ENCODE measurements around the gene ZNF57. TPM values are rescaled to one million over a fixed set of nuclear protein-coding genes. Genes with fewer than 3 reads are reported as not detected.

The ZNF57 gene
- total and polyA plus RNA-seq, 2 of the 13 experiments (the other 11 are each of a cell fraction or from before 2014, with no cell fraction given) = 6.6 to 17.5 TPM

DNA sequence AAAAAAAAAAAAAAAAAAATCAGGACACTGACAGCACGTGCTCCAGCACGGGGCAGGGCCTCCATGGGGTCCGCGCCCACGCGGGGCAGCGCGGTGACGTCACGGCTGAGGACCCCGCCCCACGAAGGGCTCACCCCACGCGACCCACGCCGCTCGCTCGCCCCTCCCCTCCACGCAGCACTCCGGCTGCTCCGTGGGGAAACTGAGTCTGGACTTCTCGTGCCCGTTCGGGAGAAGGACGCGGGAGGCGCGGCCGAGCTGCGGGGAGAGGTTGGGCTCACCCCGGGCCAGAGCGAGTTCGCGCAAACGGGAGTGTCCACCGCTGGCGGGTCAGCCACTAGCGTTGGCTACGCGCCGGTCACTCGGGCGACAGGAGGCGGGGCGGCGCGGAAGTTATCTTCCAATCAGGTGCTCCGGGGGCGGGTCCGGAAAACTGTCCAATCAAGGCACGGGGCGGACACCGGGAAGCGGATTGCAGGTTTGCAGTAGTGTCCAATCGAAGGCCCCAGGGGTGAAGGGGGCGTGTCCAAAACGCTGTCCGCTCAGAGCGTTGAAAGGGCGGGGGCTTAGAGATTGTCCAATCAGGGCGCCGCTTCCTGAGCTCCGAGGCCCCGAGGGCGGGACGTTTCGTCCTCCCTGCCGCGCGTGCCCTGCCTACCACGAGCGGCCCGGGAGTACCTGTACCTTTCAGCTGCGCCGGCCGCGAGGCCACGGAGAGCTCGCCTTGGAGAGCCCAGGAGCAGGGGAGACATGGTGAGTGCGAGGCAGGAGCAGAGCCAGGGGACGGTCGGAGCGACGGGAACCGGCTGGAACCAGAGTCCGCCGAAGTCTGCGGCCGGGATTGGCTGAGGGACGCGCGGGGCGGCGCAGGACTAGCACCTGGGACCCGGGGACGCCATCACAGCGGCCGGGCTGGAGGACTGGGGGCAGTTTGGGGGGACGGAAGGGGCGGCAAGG, at the start of gene ZNF57 (continued):
- TF ChIP-seq, protein P1, sequence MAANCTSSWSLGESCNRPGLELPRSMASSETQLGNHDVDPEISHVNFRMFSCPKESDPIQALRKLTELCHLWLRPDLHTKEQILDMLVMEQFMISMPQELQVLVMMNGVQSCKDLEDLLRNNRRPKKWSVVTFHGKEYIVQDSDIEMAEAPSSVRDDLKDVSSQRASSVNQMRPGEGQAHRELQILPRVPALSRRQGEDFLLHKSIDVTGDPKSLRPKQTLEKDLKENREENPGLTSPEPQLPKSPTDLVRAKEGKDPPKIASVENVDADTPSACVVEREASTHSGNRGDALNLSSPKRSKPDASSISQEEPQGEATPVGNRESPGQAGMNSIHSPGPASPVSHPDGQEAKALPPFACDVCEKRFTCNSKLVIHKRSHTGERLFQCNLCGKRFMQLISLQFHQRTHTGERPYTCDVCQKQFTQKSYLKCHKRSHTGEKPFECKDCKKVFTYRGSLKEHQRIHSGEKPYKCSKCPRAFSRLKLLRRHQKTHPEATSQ (CRISPR knock-in tag; IDR thresholded peaks at IDR 0.05; ENCODE audit: borderline replicate concordance) = 0 out of 2 replicates have a peak, but pooled peaks have one; percentile 54
- TF ChIP-seq ZNF274 (CRISPR knock-in tag; IDR thresholded peaks at IDR 0.05) = peak; percentile 56; the same call in 1 of the 2 replicates
- TF ChIP-seq, protein P2, sequence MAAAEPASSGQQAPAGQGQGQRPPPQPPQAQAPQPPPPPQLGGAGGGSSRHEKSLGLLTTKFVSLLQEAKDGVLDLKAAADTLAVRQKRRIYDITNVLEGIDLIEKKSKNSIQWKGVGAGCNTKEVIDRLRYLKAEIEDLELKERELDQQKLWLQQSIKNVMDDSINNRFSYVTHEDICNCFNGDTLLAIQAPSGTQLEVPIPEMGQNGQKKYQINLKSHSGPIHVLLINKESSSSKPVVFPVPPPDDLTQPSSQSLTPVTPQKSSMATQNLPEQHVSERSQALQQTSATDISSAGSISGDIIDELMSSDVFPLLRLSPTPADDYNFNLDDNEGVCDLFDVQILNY (CRISPR knock-in tag; conservative IDR thresholded peaks at IDR 0.05) = peak; percentile 76
- peak; percentile 82 for TF ChIP-seq HDAC1 (CRISPR knock-in tag; IDR thresholded peaks at IDR 0.05)
- 0 out of 2 replicates have a peak, but pooled peaks have one; percentile 21 for TF ChIP-seq RBAK (CRISPR knock-in tag; IDR thresholded peaks at IDR 0.05)
- TF ChIP-seq ZNF724P (CRISPR knock-in tag; IDR thresholded peaks at IDR 0.05; ENCODE audit: borderline replicate concordance) = peak; percentile 84; the same call in 1 of the 2 replicates
- TF ChIP-seq, protein P3, sequence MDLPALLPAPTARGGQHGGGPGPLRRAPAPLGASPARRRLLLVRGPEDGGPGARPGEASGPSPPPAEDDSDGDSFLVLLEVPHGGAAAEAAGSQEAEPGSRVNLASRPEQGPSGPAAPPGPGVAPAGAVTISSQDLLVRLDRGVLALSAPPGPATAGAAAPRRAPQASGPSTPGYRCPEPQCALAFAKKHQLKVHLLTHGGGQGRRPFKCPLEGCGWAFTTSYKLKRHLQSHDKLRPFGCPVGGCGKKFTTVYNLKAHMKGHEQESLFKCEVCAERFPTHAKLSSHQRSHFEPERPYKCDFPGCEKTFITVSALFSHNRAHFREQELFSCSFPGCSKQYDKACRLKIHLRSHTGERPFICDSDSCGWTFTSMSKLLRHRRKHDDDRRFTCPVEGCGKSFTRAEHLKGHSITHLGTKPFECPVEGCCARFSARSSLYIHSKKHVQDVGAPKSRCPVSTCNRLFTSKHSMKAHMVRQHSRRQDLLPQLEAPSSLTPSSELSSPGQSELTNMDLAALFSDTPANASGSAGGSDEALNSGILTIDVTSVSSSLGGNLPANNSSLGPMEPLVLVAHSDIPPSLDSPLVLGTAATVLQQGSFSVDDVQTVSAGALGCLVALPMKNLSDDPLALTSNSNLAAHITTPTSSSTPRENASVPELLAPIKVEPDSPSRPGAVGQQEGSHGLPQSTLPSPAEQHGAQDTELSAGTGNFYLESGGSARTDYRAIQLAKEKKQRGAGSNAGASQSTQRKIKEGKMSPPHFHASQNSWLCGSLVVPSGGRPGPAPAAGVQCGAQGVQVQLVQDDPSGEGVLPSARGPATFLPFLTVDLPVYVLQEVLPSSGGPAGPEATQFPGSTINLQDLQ (CRISPR knock-in tag; IDR thresholded peaks at IDR 0.05) = no peak
- peak; percentile 75; the same call in 1 of the 2 replicates for TF ChIP-seq ZNF790 (CRISPR knock-in tag; IDR thresholded peaks at IDR 0.05; ENCODE audit: borderline replicate concordance)
- TF ChIP-seq ATF7-NPFF (CRISPR knock-in tag; IDR thresholded peaks at IDR 0.05; ENCODE audit: low read depth) = peak; percentile 78
- TF ChIP-seq, protein P4, sequence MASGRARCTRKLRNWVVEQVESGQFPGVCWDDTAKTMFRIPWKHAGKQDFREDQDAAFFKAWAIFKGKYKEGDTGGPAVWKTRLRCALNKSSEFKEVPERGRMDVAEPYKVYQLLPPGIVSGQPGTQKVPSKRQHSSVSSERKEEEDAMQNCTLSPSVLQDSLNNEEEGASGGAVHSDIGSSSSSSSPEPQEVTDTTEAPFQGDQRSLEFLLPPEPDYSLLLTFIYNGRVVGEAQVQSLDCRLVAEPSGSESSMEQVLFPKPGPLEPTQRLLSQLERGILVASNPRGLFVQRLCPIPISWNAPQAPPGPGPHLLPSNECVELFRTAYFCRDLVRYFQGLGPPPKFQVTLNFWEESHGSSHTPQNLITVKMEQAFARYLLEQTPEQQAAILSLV (CRISPR knock-in tag; IDR thresholded peaks at IDR 0.05; ENCODE audit: borderline replicate concordance) = peak; percentile 28; the same call in 1 of the 2 replicates
- no peak for TF ChIP-seq SSRP1 (CRISPR knock-in tag; IDR thresholded peaks at IDR 0.05)
- TF ChIP-seq, protein P5, sequence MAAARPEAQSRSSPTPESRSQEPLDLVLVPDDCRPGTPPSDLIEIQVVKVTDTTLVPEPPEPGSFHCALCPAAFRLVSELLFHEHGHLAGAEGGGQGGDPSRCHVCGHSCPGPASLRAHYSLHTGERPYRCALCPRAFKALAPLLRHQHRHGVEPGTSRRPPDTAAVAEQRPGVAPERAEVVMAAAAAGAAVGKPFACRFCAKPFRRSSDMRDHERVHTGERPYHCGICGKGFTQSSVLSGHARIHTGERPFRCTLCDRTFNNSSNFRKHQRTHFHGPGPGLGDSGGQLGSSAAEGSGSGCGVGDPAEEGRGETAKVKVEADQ (CRISPR knock-in tag; IDR thresholded peaks at IDR 0.05; ENCODE audit: borderline replicate concordance) = 0 out of 2 replicates have a peak, but pooled peaks have one; percentile 59
- peak; percentile 72; the same call in 1 of the 2 replicates for TF ChIP-seq ZNF598 (CRISPR knock-in tag; IDR thresholded peaks at IDR 0.05; ENCODE audit: borderline replicate concordance)
- TF ChIP-seq ZFP36L1 (CRISPR knock-in tag; IDR thresholded peaks at IDR 0.05) = 0 out of 2 replicates have a peak, but pooled peaks have one; percentile 55
- TF ChIP-seq SMAD9 (CRISPR knock-in tag; IDR thresholded peaks at IDR 0.05) = 0 out of 2 replicates have a peak, but pooled peaks have one; percentile 28
- TF ChIP-seq, protein P6, sequence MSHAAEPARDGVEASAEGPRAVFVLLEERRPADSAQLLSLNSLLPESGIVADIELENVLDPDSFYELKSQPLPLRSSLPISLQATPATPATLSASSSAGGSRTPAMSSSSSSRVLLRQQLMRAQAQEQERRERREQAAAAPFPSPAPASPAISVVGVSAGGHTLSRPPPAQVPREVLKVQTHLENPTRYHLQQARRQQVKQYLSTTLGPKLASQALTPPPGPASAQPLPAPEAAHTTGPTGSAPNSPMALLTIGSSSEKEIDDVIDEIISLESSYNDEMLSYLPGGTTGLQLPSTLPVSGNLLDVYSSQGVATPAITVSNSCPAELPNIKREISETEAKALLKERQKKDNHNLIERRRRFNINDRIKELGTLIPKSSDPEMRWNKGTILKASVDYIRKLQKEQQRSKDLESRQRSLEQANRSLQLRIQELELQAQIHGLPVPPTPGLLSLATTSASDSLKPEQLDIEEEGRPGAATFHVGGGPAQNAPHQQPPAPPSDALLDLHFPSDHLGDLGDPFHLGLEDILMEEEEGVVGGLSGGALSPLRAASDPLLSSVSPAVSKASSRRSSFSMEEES (CRISPR knock-in tag; IDR thresholded peaks at IDR 0.05) = peak; percentile 75
